HCT116 (cell line): ENCODE measurements around the gene RREB1. TPM values are rescaled to one million over a fixed set of nuclear protein-coding genes. Genes with fewer than 3 reads are reported as not detected.

Source experiments
- ATAC-seq: fragments of 200-7000 bp; cut with Tn5 transposase; 2 replicates; pipeline ENCODE4 v1.9.1; 2020; ENCODE audit warnings: mild to moderate bottlenecking, moderate library complexity
- BruUV-seq: library from RNA; stranded (reverse); fragments of 400-500 nt; replicated peaks from 2 replicates; lab custom pipeline; 2021; lab: Mats Ljungman, UMichigan
- CTCF ChIA-PET: fragments of 300-600 bp; sonication (Branson Sonifier 250); formaldehyde crosslinking; loops from one replicate; lab custom pipeline; 2021; ENCODE audit warnings: antibody characterized with exemption; lab: Charles Lee
- POLR2A ChIA-PET: fragments of 300-600, 350-600 bp; sonication (Branson Sonifier 250); formaldehyde crosslinking; loops from one replicate; lab custom pipeline; 2021; ENCODE audit warnings: antibody characterized with exemption; lab: Charles Lee
- RAD21 ChIA-PET, 2 experiments: fragments of 300-600 bp; sonication (Branson Sonifier 250); formaldehyde crosslinking; loops; one replicate each; lab custom pipeline; 2023; ENCODE audit warnings: low total read pairs in 2 of 2; ENCODE audit not compliant: uncharacterized antibody in 2 of 2, unreplicated experiment in 2 of 2, low non-redundant PET in 1 of 2; lab: Charles Lee
- DNase-seq: peaks from one replicate; pipeline ENCODE4 v3.0.0-alpha.2; 2010; ENCODE audit warnings: low read depth, low spot score
- H2AFZ ChIP-seq: fragments of 200-600 bp; shearing (Covaris generic), sonication (generic); 2 replicates; pipeline ENCODE4 v1.6.1; 2017; ENCODE audit warnings: low read depth, mixed run types, mixed read lengths, antibody characterized with exemption, low read length; ENCODE audit not compliant: poor library complexity, severe bottlenecking
- H3K27ac ChIP-seq: 2 replicates; pipeline ENCODE4 v1.5.1; 2012; ENCODE audit warnings: low read depth, low read length
- H3K27me3 ChIP-seq: fragments of 200-600 bp; sonication (generic); 2 replicates; pipeline ENCODE4 v1.6.1; 2016; ENCODE audit warnings: mixed run types, low read length, mixed read lengths; ENCODE audit not compliant: insufficient read depth
- H3K36me3 ChIP-seq, 2 experiments: fragments of 200-500 bp in 1 of 2; fragments of 200-600 bp in 1 of 2; sonication (Bioruptor generic) in 1 of 2; sonication (generic) in 1 of 2; 2 replicates each; pipeline versions ENCODE4 v1.5.1 to v1.6.1; 2014 to 2016; ENCODE audit warnings: low read length in 2 of 2, inconsistent platforms in 1 of 2, mixed read lengths in 1 of 2, mixed run types in 1 of 2; ENCODE audit not compliant: insufficient read depth in 2 of 2, control insufficient read depth in 1 of 2
- H3K4me1 ChIP-seq, 2 experiments: fragments of 200-600 bp in 1 of 2; sonication (generic) in 1 of 2; 2 replicates each; pipeline versions ENCODE4 v1.5.1 to v1.6.1; 2012 to 2017; ENCODE audit warnings: low read length in 2 of 2, inconsistent platforms in 1 of 2, mild to moderate bottlenecking in 1 of 2, mixed read lengths in 1 of 2, mixed run types in 1 of 2, moderate library complexity in 1 of 2; ENCODE audit not compliant: insufficient read depth in 2 of 2, control insufficient read depth in 1 of 2
- H3K4me2 ChIP-seq: fragments of 200-600 bp; sonication (generic); 2 replicates; pipeline ENCODE4 v1.6.1; 2017; ENCODE audit warnings: mixed run types, low read length, mixed read lengths
- H3K4me3 ChIP-seq, 2 experiments: fragments of 200-600 bp in 1 of 2; sonication (generic) in 1 of 2; replicated peaks in 1 of 2; 2 replicates each; pipeline ENCODE4 v1.5.1; 2011 to 2016; ENCODE audit warnings: low read length in 2 of 2, control low read depth in 1 of 2, low read depth in 1 of 2, mild to moderate bottlenecking in 1 of 2, mixed read lengths in 1 of 2, mixed run types in 1 of 2
- H3K79me2 ChIP-seq: fragments of 200-600 bp; sonication (generic); 2 replicates; pipeline ENCODE4 v1.6.1; 2017; ENCODE audit warnings: mild to moderate bottlenecking, mixed run types, low read length, moderate library complexity, mixed read lengths; ENCODE audit not compliant: insufficient read depth
- H3K9ac ChIP-seq: fragments of 200-600 bp; sonication (generic); 2 replicates; pipeline ENCODE4 v1.6.1; 2016; ENCODE audit warnings: low read length, mixed read lengths
- H3K9me2 ChIP-seq: fragments of 200-600 bp; sonication (generic), shearing (Covaris generic); 2 replicates; pipeline ENCODE4 v1.6.1; 2017; ENCODE audit warnings: mixed run types, mild to moderate bottlenecking, moderate library complexity; ENCODE audit not compliant: insufficient read depth
- H3K9me3 ChIP-seq, 2 experiments: fragments of 200-500 bp in 1 of 2; fragments of 200-600 bp in 1 of 2; sonication (Bioruptor generic) in 1 of 2; sonication (generic) in 1 of 2; 2 replicates each; pipeline ENCODE4 v1.6.1; 2014 to 2017; ENCODE audit warnings: low read length in 2 of 2, mixed read lengths in 2 of 2, inconsistent platforms in 1 of 2, low read depth in 1 of 2, mild to moderate bottlenecking in 1 of 2, mixed run types in 1 of 2, moderate library complexity in 1 of 2; ENCODE audit not compliant: control insufficient read depth in 1 of 2, insufficient read depth in 1 of 2
- H4K20me1 ChIP-seq: fragments of 200-600 bp; sonication (generic), shearing (Covaris generic); 2 replicates; pipeline ENCODE4 v1.6.1; 2017; ENCODE audit warnings: mixed run types, mild to moderate bottlenecking, moderate library complexity; ENCODE audit not compliant: insufficient read depth
- EGR1 ChIP-seq: IDR thresholded peaks from 2 replicates; pipeline ENCODE4 v1.6.1; 2012; ENCODE audit warnings: low read depth
- ELF1 ChIP-seq: IDR thresholded peaks from 2 replicates; pipeline ENCODE4 v1.6.1; 2012; ENCODE audit warnings: low read depth, borderline replicate concordance
- FOSL1 ChIP-seq: IDR thresholded peaks from 2 replicates; pipeline ENCODE4 v1.6.1; 2012; ENCODE audit warnings: low read depth
- MAX ChIP-seq: IDR thresholded peaks from 2 replicates; pipeline ENCODE4 v1.6.1; 2012
- POLR2A ChIP-seq: IDR thresholded peaks from 2 replicates; pipeline ENCODE4 v1.7.0; 2011; ENCODE audit warnings: borderline replicate concordance; ENCODE audit not compliant: insufficient read depth, insufficient read length; ENCODE audit errors: extremely low read depth
- POLR2AphosphoS5 ChIP-seq: IDR thresholded peaks from 2 replicates; pipeline ENCODE4 v1.6.1; 2011; ENCODE audit warnings: mild to moderate bottlenecking, low read depth, low read length, moderate library complexity
- REST ChIP-seq: IDR thresholded peaks from 2 replicates; pipeline ENCODE4 v1.6.1; 2012; ENCODE audit warnings: low read depth
- SP1 ChIP-seq: IDR thresholded peaks from 2 replicates; pipeline ENCODE4 v1.6.1; 2012; ENCODE audit warnings: low read depth
- SRF ChIP-seq: IDR thresholded peaks from 2 replicates; pipeline ENCODE4 v1.6.1; 2012; ENCODE audit warnings: low read depth
- YY1 ChIP-seq: IDR thresholded peaks from 2 replicates; pipeline ENCODE4 v1.6.1; 2011; ENCODE audit warnings: low read length, low read depth, moderate library complexity, mild to moderate bottlenecking; ENCODE audit not compliant: insufficient replicate concordance; ENCODE audit errors: extremely low read depth
- ZBTB33 ChIP-seq: IDR thresholded peaks from 2 replicates; pipeline ENCODE4 v1.6.1; 2011; ENCODE audit warnings: mild to moderate bottlenecking, low read length, moderate library complexity; ENCODE audit not compliant: insufficient replicate concordance; ENCODE audit errors: extremely low read depth
- ZFX ChIP-seq: fragments of 450-650 bp; IDR thresholded peaks from 2 replicates; pipeline ENCODE4 v1.6.1; 2017
- ZNF274 ChIP-seq: fragments of 200-500 bp; sonication (Bioruptor generic); IDR thresholded peaks from 2 replicates; pipeline ENCODE4 v1.6.1; 2014; ENCODE audit warnings: mild to moderate bottlenecking, low read depth, low read length, inconsistent platforms
- intact Hi-C: fragments of 100-400 bp; cut with micrococcal nuclease; formaldehyde crosslinking; loops from 2 replicates; pipeline ENCODE4 v1.10.0; 2022
- total RNA-seq: library from RNA; stranded (reverse); gene quantifications from one replicate; pipeline ENCODE4 v1.2.1, GENCODE V29; 2021; ENCODE audit not compliant: unreplicated experiment

Gene RREB1
- total RNA-seq, 1 experiment from 2014 or later, result 47.9 TPM

DNA sequence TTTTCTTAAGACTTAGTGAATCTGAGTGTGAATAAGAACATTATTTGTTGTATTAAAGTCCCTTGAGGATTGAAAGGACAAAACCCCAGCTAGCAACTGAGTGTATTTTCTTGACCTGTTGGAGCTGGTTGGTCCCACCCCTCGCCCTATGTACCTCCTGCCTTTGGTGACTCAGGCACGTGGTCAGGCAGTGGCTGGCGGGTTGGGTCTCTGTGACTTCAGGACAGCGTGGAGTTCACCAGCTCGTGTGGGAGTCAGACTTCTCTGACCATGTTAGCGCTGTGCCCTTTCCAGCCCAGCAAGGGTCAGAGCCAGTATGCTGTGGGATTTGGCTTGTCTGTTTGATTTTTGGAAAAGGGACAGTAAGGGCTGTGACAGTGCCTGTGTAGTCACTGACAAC lies 111.5 kb downstream of the RREB1 start:
- no peak overlapping the region for H3K27ac ChIP-seq
- no TSS peak for BruUV-seq
- ChIA-PET POLR2A (no interaction called here), CTCF (no interaction called here), RAD21 (no interaction called here)
- H3K79me2 ChIP-seq, result no peaks in the 10 kb centered on the region; the same call in 1 of the 2 replicates
- peaks cover 0 to 5% of the 10 kb centered on the region in 2 experiments for H3K36me3 ChIP-seq
- intact Hi-C loops, result no loop called here
- no peak overlapping the region for H2AFZ ChIP-seq
- no peak overlapping the region for H3K4me3 ChIP-seq
- DNase-seq, result no peak
- H3K9me3 ChIP-seq, result no peaks in the 10 kb centered on the region
- peaks cover 2 to 22% of the 10 kb centered on the region in 2 experiments; a peak in 3 of 4 replicates for H3K4me1 ChIP-seq
- TF ChIP-seq MAX (peak; percentile 39; the same call in 1 of the 2 replicates), ELF1 (no peak), POLR2A (no peak), SP1 (no peak)
- no peak overlapping the region for H3K4me2 ChIP-seq
- peak; percentile 74 for ATAC-seq
- no peaks in the 10 kb centered on the region for H3K9me2 ChIP-seq
- H4K20me1 ChIP-seq, result no peaks in the 10 kb centered on the region; the same call in 1 of the 2 replicates
- no peaks in the 10 kb centered on the region for H3K27me3 ChIP-seq
- H3K9ac ChIP-seq, result no peak overlapping the region

GRCh38 chr6:7222197-7222596 lies 114.4 kb downstream of the RREB1 start:
- Histone ChIP-seq H3K9me2 (no peaks in the 10 kb centered on the region), H3K79me2 (no peaks in the 10 kb centered on the region; the same call in 1 of the 2 replicates), H3K27ac (no peak overlapping the region), H2AFZ (no peak overlapping the region), H3K9me3 (no peaks in the 10 kb centered on the region), H3K36me3 (peaks cover 6 to 12% of the 10 kb centered on the region in 2 experiments), H3K4me1 (peaks cover 0 to 10% of the 10 kb centered on the region in 2 experiments; a peak in 2 of 4 replicates), H3K4me2 (no peak overlapping the region), H3K9ac (no peak overlapping the region), H3K27me3 (no peaks in the 10 kb centered on the region), H3K4me3 (no peak overlapping the region), H4K20me1 (no peaks in the 10 kb centered on the region; the same call in 1 of the 2 replicates)
- ATAC-seq (no peak), DNase-seq (no peak)
- RAD21 ChIA-PET, result no interaction called here
- CTCF ChIA-PET, result no interaction called here
- intact Hi-C loops, result no loop called here
- POLR2A ChIA-PET, result no interaction called here
- no TSS peak for BruUV-seq
- TF ChIP-seq ZFX (no peak), REST (no peak), EGR1 (no peak), ZBTB33 (no peak), POLR2AphosphoS5 (no peak), YY1 (no peak), SRF (no peak), MAX (no peak), FOSL1 (no peak), ZNF274 (no peak)
